Pulmonary artery endothelial cell (primary cell): ENCODE results near the gene ABI3BP. TPM values are rescaled to one million over a fixed set of nuclear protein-coding genes. Genes with fewer than 3 reads are reported as not detected.
"Not testable (repeated sequence)": the region's sequence is repeated elsewhere in the genome, so short reads cannot be mapped to it uniquely, and the experiment has no call there.

Source experiments
- DNase-seq: peaks from one replicate; pipeline ENCODE4 v3.0.0-alpha.2; 2011; ENCODE audit warnings: low read depth, low spot score
- total RNA-seq: library from RNA; depleted of rRNA; stranded (reverse); fragments of >200 nt; gene quantifications from 2 replicates; pipeline ENCODE4 v1.2.3, GENCODE V29; 2014

Gene ABI3BP
- total RNA-seq, 1 donor from 2014 or later = 9.3 TPM

DNA sequence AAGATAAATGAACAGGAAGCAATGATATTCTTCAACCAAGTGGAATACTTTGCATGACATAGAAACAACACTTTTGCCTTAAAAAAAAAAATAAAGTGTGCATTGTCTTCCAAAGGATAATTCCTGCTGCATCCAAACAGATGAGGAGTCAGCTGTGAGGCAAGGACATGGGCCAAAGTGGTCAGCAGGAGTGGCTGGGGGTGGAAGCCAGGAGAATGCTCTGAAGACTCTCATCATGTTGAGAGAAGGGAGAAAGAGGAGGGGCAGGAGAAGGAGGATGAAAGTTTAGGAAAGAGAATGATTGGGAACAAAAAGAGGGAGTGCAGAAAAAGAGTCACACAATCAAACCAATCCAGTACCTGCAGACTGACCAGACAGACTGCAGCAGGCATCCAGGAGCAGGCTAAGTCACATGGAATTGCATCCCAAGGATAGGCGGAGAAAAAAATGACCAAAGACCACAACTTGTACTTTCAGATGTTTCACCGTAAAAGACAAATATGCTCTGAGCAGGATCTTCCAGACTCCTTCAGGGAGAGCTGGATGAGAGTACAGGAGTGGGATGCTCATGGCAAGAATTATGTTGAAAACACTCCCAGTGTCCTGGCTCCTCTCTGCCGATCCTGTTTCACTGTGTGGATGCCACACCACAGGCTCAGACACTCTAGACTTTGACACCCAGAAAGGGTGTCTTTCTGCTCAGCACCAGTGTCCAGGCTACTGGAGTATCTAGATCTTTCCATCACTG lies 11.9 kb downstream of the ABI3BP start:
- DNase-seq = no peak

DNA sequence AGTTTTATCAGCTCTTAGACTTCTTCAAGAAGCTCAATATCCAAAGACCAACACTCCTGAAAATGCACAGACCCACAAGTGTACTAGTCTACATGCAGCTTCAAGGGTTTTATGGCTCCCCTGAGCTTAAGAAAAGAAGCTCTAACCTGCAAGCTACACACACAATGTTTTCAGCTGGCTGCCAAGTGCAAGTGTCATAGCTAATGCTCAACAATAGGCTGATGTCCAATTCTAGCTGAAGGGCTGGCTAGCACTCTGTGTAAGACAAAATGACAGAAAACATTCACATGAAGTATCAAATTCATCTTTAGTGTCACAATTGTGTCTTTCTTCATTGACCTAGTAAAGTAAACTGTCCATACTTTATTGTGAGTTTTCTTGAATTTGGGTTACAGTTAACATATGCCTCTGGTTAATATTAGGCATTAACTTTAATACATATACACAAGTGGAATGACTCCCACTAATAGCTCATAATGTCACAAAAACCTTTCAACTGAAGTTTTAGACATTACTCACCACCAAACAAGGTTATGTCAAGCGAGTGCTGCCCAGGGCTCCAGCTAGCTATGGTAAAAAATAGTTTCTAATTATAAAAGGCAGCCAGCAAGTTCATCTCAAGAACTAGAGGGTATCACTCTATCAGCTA lies 15.1 kb downstream of the ABI3BP start:
- no peak for DNase-seq

DNA sequence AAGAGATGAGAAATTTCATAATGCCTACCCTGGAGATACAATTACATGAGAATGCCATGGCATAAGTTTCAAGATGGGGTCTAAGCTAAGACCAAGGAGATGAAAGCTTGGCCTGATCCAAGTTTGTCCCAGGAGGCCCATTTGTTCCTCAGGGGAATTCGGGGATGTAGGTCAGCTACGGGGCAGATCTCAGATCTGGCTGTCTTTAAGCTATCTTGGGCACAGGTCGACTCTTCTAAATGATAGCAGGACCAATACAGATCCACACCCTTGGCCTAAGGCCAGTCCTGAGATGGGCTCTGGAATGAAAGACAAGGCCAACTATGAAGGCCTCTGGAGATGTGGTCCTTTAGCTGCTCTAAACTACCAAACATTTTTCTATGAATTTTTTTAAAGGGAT lies 16.6 kb downstream of the ABI3BP start:
- no peak for DNase-seq

DNA sequence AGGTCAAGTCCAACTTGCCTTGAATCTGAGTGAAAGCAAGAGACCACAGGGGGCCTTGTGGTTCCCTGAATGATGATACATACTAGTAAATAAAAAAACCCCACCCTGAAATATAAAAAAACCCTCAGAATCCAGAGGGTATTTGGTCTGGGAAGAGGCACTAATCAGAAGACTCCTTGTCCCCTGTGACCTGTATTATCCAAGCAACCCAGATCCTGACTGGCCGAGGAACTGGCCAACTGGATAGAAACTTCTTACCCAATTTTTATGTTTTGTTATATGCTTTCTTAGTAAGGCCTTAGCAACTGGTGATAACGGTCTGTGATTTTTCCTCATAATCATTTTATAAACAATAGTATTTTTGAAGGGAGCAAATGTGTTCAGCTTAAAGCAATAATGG lies 17.5 kb downstream of the ABI3BP start:
- DNase-seq = no peak

DNA sequence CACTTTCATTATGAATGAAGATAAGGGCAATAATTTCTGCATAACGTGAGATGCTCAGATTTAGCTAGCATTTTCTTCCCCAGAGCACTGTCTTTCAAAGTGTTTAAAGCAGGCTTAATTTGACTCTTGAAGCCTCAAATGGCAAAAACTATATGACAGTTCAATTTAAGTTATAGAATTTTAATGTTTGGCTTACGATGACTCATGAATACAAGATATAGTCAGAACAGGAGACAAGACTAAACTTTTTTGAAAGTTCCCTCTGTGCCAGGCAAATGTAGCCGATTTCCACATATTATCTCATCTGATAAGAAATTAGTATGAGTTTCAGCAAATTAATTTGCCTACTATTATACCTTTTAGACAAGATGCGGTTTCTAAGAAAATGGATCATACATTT lies 19.6 kb downstream of the ABI3BP start:
- no peak for DNase-seq

DNA sequence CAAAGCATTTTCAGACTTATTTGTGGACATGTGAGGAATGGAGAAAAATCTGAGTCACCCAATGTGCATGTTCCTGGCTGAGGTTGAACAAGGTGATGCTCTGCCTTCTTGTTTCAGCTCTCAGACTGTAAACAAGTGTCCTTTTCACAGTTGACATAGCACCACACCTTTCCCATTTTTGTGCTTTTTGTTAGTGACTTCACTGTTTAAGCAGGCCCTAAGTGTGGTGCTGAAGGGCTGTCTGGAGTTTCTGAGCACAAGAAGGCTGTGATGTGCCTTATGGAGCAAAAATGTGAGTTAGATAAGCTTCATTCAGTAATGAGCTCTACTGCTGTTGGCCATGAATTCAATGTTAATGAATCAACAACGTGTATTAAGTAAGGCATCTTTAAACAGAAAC lies 20.4 kb downstream of the ABI3BP start:
- no peak for DNase-seq

DNA sequence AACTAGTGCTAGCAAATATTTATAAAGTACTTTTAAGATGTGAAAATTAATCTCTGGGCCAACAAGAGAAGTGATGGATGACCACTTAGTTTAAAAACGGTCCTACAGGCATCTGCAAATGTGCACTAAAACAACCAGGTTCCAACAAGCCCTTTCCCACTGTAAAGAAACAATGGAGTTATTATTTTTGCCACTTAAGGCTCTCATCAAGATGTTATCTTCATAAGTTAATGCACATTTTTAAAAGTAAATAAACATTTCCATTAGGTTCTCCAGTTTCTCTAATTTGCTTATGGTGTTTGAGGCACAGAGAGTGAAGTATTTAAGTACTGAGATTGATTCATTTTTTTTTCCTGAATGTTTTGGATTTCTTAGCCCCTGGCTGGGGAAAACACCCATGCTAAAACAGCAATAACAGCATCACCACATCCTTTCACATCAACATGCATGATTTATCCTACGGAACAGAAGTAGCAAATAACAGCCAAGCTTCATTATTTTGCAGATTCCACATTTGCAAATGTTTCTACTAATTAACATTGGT lies 20.8 kb downstream of the ABI3BP start:
- no peak for DNase-seq

DNA sequence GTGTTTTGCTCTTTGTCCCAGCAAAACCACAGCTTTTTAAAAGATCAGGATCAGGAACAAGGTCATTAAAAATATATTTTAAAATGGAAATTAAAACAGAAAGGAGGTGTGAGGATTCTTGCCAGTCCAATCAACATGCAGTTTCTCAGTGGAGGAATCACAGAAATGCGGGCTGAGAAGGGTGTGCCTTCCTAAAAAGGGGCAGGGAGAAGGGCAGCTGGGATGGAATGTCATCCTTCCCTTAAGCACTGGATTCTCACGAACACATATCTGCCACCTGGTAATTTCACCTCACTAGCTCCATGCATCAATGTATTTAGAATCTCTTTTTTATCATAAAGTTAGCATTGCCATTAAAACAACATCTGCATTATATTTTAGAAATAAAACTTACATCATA lies 21.4 kb downstream of the ABI3BP start:
- no peak for DNase-seq

DNA sequence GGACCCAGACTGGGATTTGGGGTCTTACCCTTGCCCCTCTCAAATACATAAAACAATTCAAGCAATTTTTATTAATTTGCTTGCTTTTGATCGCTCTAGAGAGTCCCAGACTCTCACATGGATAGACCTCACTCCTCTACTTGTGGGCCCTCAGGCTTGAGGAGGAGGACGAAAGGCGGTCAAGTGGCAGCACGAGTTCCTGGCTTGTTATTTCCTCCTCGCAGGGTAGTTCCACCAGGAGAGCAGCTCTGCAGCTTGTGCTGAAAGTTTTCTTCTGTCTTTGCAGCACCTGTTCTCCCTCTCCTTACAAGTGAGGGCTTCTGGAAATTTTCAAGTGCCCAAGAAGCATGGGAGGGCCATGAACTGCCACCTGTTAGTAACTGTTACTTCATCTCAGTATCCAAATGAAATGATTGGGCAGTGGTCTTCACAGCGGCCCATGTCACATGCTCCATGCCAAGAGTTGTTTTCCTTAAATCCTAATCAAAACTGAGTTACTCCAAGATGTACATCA lies 22.7 kb downstream of the ABI3BP start:
- DNase-seq = no peak

DNA sequence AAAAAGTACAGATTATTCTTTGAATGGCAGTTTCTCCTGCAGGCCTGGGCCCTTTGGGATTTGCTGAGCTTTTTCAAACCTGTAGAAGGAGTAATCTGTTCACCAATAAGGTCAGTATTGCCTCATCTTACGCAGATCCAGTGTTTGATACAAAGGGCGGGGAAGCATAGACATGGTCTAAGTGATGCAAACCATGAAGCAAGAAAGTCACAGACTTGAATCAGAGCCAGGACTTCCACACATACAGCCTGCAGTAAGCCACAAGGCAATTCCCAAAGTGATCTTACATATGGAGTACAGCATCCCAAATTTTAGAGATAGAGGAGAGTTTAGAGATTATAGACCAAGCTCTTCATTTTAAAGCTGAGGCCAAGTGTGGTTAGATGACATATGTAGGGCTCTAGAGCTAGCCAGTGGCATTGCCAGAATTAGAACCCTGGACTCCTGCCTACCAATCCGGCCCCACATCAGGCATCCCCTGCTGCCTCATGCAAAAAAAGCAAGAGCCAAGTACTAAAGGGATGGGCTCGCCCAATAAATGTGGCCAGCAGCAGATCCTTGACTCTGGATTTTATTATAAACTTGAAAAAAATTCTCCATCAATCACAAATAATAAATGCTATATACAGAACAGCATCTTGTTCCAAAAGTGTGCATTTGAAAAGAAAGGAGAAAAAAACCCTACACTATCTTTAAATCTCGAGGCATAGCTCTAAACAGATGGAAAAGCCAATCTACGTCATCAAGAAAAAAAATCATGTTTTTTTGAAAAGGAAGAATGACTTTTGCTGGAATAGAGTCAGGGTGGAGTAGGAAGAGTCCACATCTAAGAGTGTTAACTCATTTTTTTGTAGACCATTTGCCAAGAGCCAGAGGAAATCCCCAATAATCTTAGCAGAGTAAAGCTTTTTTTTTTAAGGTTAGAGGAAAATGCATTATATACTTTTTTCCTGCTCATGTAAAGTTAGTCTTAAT lies 24.0 kb downstream of the ABI3BP start:
- DNase-seq = no peak

DNA sequence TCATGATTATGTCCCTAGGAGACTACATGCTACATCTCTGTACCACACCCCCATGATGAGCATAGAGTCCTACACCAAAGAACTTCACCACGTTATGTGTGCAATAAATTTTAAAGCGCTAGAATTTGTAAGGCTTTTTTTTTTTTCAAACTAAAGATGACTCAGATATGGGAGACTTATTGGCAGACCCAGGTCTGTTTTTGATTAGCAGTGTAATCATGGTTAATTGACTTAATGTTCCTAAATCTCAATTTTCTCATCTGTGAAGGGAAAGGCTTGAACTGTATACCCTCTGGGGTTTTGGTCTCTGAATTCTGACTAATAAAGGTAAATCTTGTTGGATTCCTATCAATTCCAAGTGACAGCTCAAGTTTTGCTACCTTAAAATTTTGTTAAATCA lies 26.4 kb downstream of the ABI3BP start:
- DNase-seq = no peak

DNA sequence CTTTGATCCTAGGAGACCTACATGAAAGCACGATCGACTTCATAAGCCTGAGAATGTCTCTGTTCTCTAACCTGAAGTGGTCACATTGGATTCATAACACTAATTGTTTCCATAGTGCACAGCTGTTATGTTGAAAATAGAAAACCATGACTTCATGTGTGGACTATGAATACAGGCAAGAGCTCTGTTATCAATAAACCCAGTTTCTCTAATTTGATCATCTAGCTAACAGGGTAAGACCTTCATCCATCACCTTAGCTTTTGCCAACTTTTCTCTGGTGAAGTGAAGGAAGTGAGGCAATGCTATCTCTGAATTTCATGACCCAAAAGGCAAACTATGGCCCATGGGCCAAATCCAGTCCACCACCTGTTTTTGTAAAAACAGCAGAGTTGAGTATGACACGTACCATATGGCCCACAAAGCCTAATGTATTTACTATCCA lies 27.2 kb downstream of the ABI3BP start:
- DNase-seq = no peak

DNA sequence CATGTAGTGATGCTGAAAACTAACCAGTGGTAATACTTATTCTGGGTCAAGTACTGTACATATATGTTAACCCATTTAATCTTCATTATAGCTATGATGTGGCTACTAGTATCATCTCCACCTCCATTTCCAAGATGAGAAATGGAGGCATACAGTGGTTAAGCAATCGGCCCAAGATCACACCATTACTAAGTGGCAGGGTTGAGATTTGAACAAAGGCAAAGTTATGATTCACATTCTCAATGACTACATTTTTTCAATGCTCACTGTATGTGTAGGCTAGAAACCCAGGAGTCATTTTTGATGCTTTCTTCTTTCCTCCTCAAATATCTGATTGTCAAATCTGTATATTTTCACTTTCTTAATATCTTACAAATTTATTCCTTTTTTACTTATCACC lies 30.2 kb downstream of the ABI3BP start:
- no peak for DNase-seq

DNA sequence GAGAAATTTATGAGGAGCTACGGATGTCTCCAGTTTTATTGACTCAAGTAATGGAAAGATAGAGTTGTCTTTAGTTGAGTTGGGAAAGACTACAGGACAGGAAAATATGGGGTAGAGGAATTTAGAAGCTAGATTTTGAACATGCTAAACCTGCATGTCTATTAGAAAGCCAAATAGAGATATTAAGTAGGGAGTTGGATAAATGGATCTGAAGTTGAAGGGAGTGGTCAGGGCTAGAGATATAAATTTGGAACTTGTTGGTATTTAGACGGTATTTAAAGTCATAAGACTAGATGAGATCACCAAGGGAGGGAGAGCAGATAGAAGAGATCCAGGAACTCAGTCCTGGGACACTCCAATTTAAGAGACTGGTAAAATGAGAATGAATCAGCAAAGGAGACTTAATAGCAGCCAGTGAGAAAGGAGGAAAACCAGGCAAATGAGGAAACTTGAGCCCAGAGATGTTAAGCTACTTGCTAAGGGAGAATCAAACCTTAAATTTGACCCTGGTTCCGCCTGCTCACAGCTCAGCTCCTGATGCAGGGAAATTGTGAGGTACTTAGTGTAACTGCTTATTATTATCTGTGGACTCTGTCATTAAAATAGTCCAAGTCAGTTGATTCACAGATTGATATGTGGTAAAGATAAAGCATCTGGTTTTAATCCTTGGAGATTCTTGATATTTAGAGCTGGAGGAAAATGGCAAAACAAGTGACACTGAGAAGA lies 35.8 kb downstream of the ABI3BP start:
- DNase-seq = no peak

DNA sequence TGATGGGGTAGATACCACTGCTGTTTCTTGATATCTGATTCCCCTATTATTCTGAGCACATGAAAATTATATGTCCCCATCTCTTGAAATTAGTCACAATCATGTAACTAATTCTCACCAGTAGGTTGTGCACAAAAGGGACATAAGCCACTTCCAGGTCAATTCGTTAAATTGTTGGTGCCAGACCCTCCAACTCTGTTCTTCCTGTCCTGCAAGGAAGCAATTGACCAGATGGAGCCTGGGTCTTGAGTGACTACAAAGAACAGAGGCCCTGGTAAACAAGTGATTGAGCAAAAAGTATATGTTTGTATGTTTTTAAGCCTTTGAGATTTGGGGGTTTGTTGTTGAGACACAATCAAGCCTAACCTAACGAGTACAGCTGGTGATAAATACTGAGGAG lies 36.9 kb downstream of the ABI3BP start:
- DNase-seq = no peak

DNA sequence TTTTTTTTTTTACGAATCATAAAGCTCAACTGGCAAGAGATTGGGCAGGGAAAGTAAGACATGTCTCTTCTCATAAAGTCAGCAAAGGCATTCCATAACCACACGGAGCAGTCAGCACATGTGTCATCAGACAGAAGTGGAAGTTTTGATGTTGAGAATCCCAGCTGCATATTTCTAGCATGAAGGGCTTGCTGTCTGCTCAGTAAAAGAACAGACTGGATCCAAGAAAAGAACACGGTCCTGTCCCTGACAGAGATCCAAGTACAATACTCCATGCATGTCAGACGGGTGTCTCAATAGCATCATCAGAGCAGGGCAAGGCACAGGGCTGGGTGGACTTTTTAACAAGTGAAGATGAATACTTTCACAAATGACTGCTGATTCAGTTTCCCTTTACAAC lies 38.2 kb downstream of the ABI3BP start:
- no peak for DNase-seq

DNA sequence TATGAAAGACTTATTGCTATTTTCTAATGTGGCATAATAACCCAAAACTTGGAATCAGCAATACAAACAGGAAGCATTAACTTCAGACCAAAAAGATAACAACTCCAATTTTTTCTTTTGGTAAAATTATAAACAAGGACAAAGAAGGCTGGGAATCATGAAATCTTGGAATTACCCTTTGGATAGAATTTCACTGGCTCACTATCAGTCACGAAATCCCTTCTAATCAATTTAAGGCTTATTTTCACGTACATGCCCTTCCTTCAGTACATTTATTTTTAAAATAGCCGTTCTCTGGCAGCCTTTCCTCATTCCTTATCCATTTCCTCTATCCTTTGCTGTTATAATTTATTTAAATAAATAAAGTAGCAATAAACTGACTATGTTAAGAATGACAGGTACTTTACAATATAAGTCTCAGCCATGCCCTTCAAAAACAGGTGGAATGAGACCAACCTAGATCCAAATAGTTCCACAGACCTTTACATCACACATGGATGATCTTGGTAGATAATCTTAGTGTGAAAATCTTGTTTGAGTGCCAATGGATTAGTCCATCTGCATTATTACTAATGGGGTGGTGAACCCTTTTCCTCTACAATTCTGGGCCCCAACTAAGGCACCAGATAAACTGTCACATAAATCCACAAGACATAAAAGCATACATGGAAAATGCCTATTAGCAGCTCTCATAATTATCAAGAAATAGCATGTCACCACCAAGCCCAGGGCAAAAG lies 38.9 kb downstream of the ABI3BP start:
- no peak for DNase-seq

DNA sequence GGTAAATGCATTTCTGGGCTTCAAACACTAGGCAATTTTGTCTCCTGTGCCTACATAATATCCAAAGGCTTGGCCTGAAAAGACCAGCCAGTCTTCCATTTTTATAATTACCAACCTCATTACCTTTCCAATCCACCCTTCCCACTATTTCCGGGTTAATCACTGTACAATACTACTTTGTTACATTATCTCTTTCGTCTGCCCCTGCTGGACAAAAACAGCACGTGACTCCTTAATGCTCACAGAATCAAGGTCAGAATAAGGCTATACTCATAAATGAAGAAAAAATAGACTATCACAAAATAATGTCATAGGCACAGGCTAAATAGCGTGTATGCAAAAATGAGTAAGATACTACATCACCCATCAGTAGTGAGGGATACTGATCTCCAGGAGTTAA lies 40.1 kb downstream of the ABI3BP start:
- no peak for DNase-seq

DNA sequence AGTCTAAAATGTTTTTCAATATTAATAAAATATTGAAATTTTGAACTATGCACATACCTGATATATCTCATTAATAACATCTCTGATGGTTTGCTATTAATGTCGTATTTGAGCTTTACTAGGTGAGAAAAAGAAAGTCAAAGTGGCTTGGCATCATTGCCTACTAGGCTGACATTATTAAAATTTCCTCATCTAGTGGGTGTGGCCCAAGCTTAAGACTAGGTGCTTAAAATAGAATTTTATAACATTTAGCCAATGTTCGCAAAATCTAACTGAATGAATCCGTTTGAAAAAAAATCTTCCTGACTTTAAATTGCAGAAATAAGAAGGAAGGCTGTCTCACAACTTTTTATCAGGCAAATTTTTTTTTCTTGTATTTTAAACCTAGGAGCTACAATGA lies 46.1 kb downstream of the ABI3BP start:
- no peak for DNase-seq

DNA sequence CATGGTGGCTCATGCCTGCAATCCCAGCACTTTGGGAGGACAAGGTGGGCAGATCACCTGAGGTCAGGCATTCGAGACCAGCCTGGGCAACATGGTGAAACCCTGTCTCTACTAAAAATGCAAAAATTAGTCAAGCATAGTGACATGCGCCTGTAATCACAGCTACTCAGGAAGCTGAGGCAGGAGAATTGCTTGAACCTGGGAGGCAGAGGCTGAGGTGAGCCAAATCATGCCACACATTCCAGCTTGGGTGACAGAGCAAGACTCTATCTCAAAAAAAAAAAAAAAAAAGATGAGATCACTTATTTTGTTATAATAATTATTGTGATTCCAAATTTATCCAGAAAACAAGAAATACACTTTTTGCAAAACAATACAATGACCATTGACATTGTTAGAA lies 47.1 kb downstream of the ABI3BP start:
- not testable (repeated sequence) for DNase-seq
